ENCODE data around the gene RTTN.

- no peak for TF ChIP-seq CTCF (IDR thresholded peaks at IDR 0.05; ENCODE audit: low read depth, low read length)
- TF ChIP-seq POLR2A (IDR thresholded peaks at IDR 0.05; ENCODE audit: extremely low read depth, insufficient read length) = no peak
- TF ChIP-seq MYC (IDR thresholded peaks at IDR 0.05; ENCODE audit: low read depth, low read length) = no peak
- no peak for TF ChIP-seq MAX (IDR thresholded peaks at IDR 0.05; ENCODE audit: low read depth, low read length)
Observed at GRCh38 chr18:70069382-70069781, 136.1 kb downstream of the RTTN start.
